Measurements from ENCODE around the gene TTLL7.
"Not testable (repeated sequence)": the region's sequence is repeated elsewhere in the genome, so short reads cannot be mapped to it uniquely, and the experiment has no call there.

The TTLL7 gene

GRCh38 chr1:83995649-83996048, 3.3 kb downstream of the TTLL7 start:
- DNase-seq (ENCODE audit: low spot score): no peak

GRCh38 chr1:83994111-83994510, 4.8 kb downstream of the TTLL7 start:
- no peak for DNase-seq (ENCODE audit: low spot score)

GRCh38 chr1:83990734-83991133, 8.2 kb downstream of the TTLL7 start:
- DNase-seq (ENCODE audit: low spot score): no peak

GRCh38 chr1:83985048-83985447, 13.9 kb downstream of the TTLL7 start:
- no peak for DNase-seq (ENCODE audit: low spot score)

GRCh38 chr1:83983918-83984317, 15.0 kb downstream of the TTLL7 start:
- DNase-seq (ENCODE audit: low spot score): not testable (repeated sequence)

- DNase-seq (ENCODE audit: low spot score): no peak
Measured at GRCh38 chr1:83978056-83978455, 20.9 kb downstream of the TTLL7 start.

GRCh38 chr1:83976920-83977319, 22.0 kb downstream of the TTLL7 start:
- DNase-seq (ENCODE audit: low spot score): no peak

GRCh38 chr1:83970802-83971201, 28.1 kb downstream of the TTLL7 start:
- DNase-seq (ENCODE audit: low spot score): no peak

GRCh38 chr1:83970114-83970513, 28.8 kb downstream of the TTLL7 start:
- no peak for DNase-seq (ENCODE audit: low spot score)

- DNase-seq (ENCODE audit: low spot score): no peak
Measured at GRCh38 chr1:83967336-83967735, 31.6 kb downstream of the TTLL7 start.

- no peak for DNase-seq (ENCODE audit: low spot score)
Measured at GRCh38 chr1:83964153-83964552, 34.8 kb downstream of the TTLL7 start.

- DNase-seq (ENCODE audit: low spot score): no peak
Measured at GRCh38 chr1:83961571-83962295, 37.2 kb downstream of the TTLL7 start.

- DNase-seq (ENCODE audit: low spot score): no peak
Measured at GRCh38 chr1:83960669-83961277, 38.2 kb downstream of the TTLL7 start.

GRCh38 chr1:83959824-83960498, 39.0 kb downstream of the TTLL7 start:
- DNase-seq (ENCODE audit: low spot score): no peak

- DNase-seq (ENCODE audit: low spot score): no peak
Measured at GRCh38 chr1:83958704-83959103, 40.2 kb downstream of the TTLL7 start.

- no peak for DNase-seq (ENCODE audit: low spot score)
Measured at GRCh38 chr1:83954166-83954823, 44.6 kb downstream of the TTLL7 start.

- no peak for DNase-seq (ENCODE audit: low spot score)
Measured at GRCh38 chr1:83950106-83950661, 48.7 kb downstream of the TTLL7 start.

- no peak for DNase-seq (ENCODE audit: low spot score)
Measured at GRCh38 chr1:83942914-83943313, 56.0 kb downstream of the TTLL7 start.

- no peak for DNase-seq (ENCODE audit: low spot score)
Measured at GRCh38 chr1:83934550-83934949, 64.4 kb downstream of the TTLL7 start.

- DNase-seq (ENCODE audit: low spot score): no peak
Measured at GRCh38 chr1:83932693-83933092, 66.2 kb downstream of the TTLL7 start.

- DNase-seq (ENCODE audit: low spot score): no peak
Measured at GRCh38 chr1:83932281-83932680, 66.7 kb downstream of the TTLL7 start.

- peak; percentile 26 for DNase-seq (ENCODE audit: low spot score)
Measured at GRCh38 chr1:83931658-83932253, 67.2 kb downstream of the TTLL7 start.

Data from hematopoietic multipotent progenitor cell treated with erythropoietin and hydrocortisone succinate and interleukin-3 and kit ligand, for 15 days (in vitro differentiated cells).